HCT116 (cell line): ENCODE measurements around the gene PDE9A. TPM values are rescaled to one million over a fixed set of nuclear protein-coding genes. Genes with fewer than 3 reads are reported as not detected.

Experiments used
- ATAC-seq: fragments of 200-7000 bp; cut with Tn5 transposase; 2 replicates; pipeline ENCODE4 v1.9.1; 2020; ENCODE audit warnings: mild to moderate bottlenecking, moderate library complexity
- BruUV-seq: library from RNA; stranded (reverse); fragments of 400-500 nt; replicated peaks from 2 replicates; lab custom pipeline; 2021; lab: Mats Ljungman, UMichigan
- CTCF ChIA-PET: fragments of 300-600 bp; sonication (Branson Sonifier 250); formaldehyde crosslinking; loops from one replicate; lab custom pipeline; 2021; ENCODE audit warnings: antibody characterized with exemption; lab: Charles Lee
- POLR2A ChIA-PET: fragments of 300-600, 350-600 bp; sonication (Branson Sonifier 250); formaldehyde crosslinking; loops from one replicate; lab custom pipeline; 2021; ENCODE audit warnings: antibody characterized with exemption; lab: Charles Lee
- RAD21 ChIA-PET, 2 experiments: fragments of 300-600 bp; sonication (Branson Sonifier 250); formaldehyde crosslinking; loops; one replicate each; lab custom pipeline; 2023; ENCODE audit warnings: low total read pairs in 2 of 2; ENCODE audit not compliant: uncharacterized antibody in 2 of 2, unreplicated experiment in 2 of 2, low non-redundant PET in 1 of 2; lab: Charles Lee
- DNase-seq: peaks from one replicate; pipeline ENCODE4 v3.0.0-alpha.2; 2010; ENCODE audit warnings: low read depth, low spot score
- H2AFZ ChIP-seq: fragments of 200-600 bp; shearing (Covaris generic), sonication (generic); 2 replicates; pipeline ENCODE4 v1.6.1; 2017; ENCODE audit warnings: low read depth, mixed run types, mixed read lengths, antibody characterized with exemption, low read length; ENCODE audit not compliant: poor library complexity, severe bottlenecking
- H3K27ac ChIP-seq: 2 replicates; pipeline ENCODE4 v1.5.1; 2012; ENCODE audit warnings: low read depth, low read length
- H3K27me3 ChIP-seq: fragments of 200-600 bp; sonication (generic); 2 replicates; pipeline ENCODE4 v1.6.1; 2016; ENCODE audit warnings: mixed run types, low read length, mixed read lengths; ENCODE audit not compliant: insufficient read depth
- H3K36me3 ChIP-seq, 2 experiments: fragments of 200-500 bp in 1 of 2; fragments of 200-600 bp in 1 of 2; sonication (Bioruptor generic) in 1 of 2; sonication (generic) in 1 of 2; 2 replicates each; pipeline versions ENCODE4 v1.5.1 to v1.6.1; 2014 to 2016; ENCODE audit warnings: low read length in 2 of 2, inconsistent platforms in 1 of 2, mixed read lengths in 1 of 2, mixed run types in 1 of 2; ENCODE audit not compliant: insufficient read depth in 2 of 2, control insufficient read depth in 1 of 2
- H3K4me1 ChIP-seq, 2 experiments: fragments of 200-600 bp in 1 of 2; sonication (generic) in 1 of 2; 2 replicates each; pipeline versions ENCODE4 v1.5.1 to v1.6.1; 2012 to 2017; ENCODE audit warnings: low read length in 2 of 2, inconsistent platforms in 1 of 2, mild to moderate bottlenecking in 1 of 2, mixed read lengths in 1 of 2, mixed run types in 1 of 2, moderate library complexity in 1 of 2; ENCODE audit not compliant: insufficient read depth in 2 of 2, control insufficient read depth in 1 of 2
- H3K4me2 ChIP-seq: fragments of 200-600 bp; sonication (generic); 2 replicates; pipeline ENCODE4 v1.6.1; 2017; ENCODE audit warnings: mixed run types, low read length, mixed read lengths
- H3K4me3 ChIP-seq, 2 experiments: fragments of 200-600 bp in 1 of 2; sonication (generic) in 1 of 2; replicated peaks in 1 of 2; 2 replicates each; pipeline ENCODE4 v1.5.1; 2011 to 2016; ENCODE audit warnings: low read length in 2 of 2, control low read depth in 1 of 2, low read depth in 1 of 2, mild to moderate bottlenecking in 1 of 2, mixed read lengths in 1 of 2, mixed run types in 1 of 2
- H3K79me2 ChIP-seq: fragments of 200-600 bp; sonication (generic); 2 replicates; pipeline ENCODE4 v1.6.1; 2017; ENCODE audit warnings: mild to moderate bottlenecking, mixed run types, low read length, moderate library complexity, mixed read lengths; ENCODE audit not compliant: insufficient read depth
- H3K9ac ChIP-seq: fragments of 200-600 bp; sonication (generic); 2 replicates; pipeline ENCODE4 v1.6.1; 2016; ENCODE audit warnings: low read length, mixed read lengths
- H3K9me2 ChIP-seq: fragments of 200-600 bp; sonication (generic), shearing (Covaris generic); 2 replicates; pipeline ENCODE4 v1.6.1; 2017; ENCODE audit warnings: mixed run types, mild to moderate bottlenecking, moderate library complexity; ENCODE audit not compliant: insufficient read depth
- H3K9me3 ChIP-seq, 2 experiments: fragments of 200-500 bp in 1 of 2; fragments of 200-600 bp in 1 of 2; sonication (Bioruptor generic) in 1 of 2; sonication (generic) in 1 of 2; 2 replicates each; pipeline ENCODE4 v1.6.1; 2014 to 2017; ENCODE audit warnings: low read length in 2 of 2, mixed read lengths in 2 of 2, inconsistent platforms in 1 of 2, low read depth in 1 of 2, mild to moderate bottlenecking in 1 of 2, mixed run types in 1 of 2, moderate library complexity in 1 of 2; ENCODE audit not compliant: control insufficient read depth in 1 of 2, insufficient read depth in 1 of 2
- H4K20me1 ChIP-seq: fragments of 200-600 bp; sonication (generic), shearing (Covaris generic); 2 replicates; pipeline ENCODE4 v1.6.1; 2017; ENCODE audit warnings: mixed run types, mild to moderate bottlenecking, moderate library complexity; ENCODE audit not compliant: insufficient read depth
- CEBPB ChIP-seq: IDR thresholded peaks from 2 replicates; pipeline ENCODE4 v1.6.1; 2012; ENCODE audit warnings: low read depth
- EGR1 ChIP-seq: IDR thresholded peaks from 2 replicates; pipeline ENCODE4 v1.6.1; 2012; ENCODE audit warnings: low read depth
- EZH2phosphoT487 ChIP-seq: fragments of 200-600 bp; IDR thresholded peaks from 2 replicates; pipeline ENCODE4 v1.6.1; 2018; ENCODE audit warnings: antibody characterized with exemption, borderline replicate concordance
- POLR2A ChIP-seq: IDR thresholded peaks from 2 replicates; pipeline ENCODE4 v1.7.0; 2011; ENCODE audit warnings: borderline replicate concordance; ENCODE audit not compliant: insufficient read depth, insufficient read length; ENCODE audit errors: extremely low read depth
- intact Hi-C: fragments of 100-400 bp; cut with micrococcal nuclease; formaldehyde crosslinking; loops from 2 replicates; pipeline ENCODE4 v1.10.0; 2022
- total RNA-seq: library from RNA; stranded (reverse); gene quantifications from one replicate; pipeline ENCODE4 v1.2.1, GENCODE V29; 2021; ENCODE audit not compliant: unreplicated experiment

The PDE9A gene
- total RNA-seq, 1 experiment from 2014 or later = 31.4 TPM

DNA sequence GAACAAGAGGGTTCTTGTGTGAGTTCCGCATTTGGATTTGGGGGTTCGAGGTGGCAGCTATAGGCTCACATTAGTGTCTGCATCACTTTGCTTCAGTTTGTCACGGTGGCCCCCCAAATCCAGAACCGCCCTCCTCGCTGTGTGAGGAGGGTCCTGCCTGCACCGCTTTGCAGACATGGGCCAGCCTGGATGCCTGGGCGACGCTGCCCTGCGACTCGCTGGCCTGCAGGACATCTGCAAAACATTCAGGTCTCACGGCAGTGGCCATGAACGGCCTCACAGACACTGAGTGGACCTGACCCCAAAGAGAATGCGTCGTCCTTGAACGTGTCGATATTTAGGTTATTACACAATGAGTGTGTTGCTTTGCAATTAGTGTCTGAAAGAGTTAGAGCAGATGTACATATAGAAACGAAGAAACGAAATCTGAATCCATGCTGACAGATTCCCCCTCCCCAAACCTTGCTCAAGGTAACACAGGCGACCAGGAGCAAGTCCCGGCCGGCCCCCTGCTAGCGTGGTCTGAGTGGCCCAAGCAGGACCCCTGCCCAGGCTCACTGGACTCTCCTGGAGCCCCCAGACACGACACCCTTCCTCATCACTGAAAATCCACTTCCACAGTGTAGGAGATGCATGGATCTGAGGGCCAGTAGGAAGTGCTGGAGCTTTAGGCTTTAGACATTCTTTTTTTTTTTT is 20.4 kb downstream of the PDE9A start:
- Histone ChIP-seq H3K4me2 (peak overlapping the region; percentile 59), H4K20me1 (no peaks in the 10 kb centered on the region), H3K36me3 (peaks cover 3 to 5% of the 10 kb centered on the region in 2 experiments; a peak in 2 of 4 replicates), H3K27ac (no peak overlapping the region; the same call in 1 of the 2 replicates), H3K9me2 (no peaks in the 10 kb centered on the region), H3K9me3 (no peaks in the 10 kb centered on the region), H3K4me3 (no peak overlapping the region; a peak in 1 of 4 replicates), H3K4me1 (peaks cover 23 to 27% of the 10 kb centered on the region in 2 experiments), H3K79me2 (0 out of 2 replicates have a peak, but pooled peaks cover 8% of the 10 kb centered on the region), H3K9ac (no peak overlapping the region), H2AFZ (no peak overlapping the region), H3K27me3 (no peaks in the 10 kb centered on the region)
- POLR2A ChIA-PET = no interaction called here
- DNase-seq (no peak), ATAC-seq (no peak)
- CTCF ChIA-PET = no interaction called here
- TF ChIP-seq EZH2phosphoT487 (no peak), EGR1 (no peak)
- RAD21 ChIA-PET = no interaction called here
- intact Hi-C loops = no loop called here
- no TSS peak for BruUV-seq

DNA sequence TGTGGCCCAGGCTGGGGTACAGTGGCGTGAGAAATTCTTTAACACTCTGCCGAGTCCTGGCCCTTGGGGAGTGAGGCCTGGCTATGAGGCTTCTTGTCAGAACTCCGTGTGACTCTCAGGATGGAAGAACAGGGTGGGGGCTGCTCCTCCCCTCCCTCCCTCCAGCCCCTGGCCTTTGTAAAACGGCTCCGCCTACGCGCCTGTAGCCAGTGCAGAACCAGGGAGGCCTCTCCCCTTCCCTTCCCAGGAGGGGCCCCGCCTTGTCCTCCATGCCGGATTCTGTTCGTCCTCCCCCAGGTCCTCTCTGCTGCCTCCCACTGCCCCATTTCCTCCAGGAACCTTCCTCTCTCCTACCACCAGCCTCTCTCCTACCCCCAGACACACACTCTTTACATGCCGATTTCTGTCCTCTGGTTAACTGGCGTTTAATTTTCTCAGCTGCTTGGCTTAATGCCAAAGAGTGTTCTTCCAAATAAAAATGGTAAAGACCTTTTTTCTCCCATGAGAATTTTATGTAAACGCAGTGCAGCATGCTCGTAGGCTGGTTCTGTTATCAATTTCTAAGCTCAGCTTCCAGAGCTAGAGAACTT is 21.0 kb downstream of the PDE9A start:
- POLR2A ChIA-PET = no interaction called here
- BruUV-seq = no TSS peak
- no peak for TF ChIP-seq EGR1
- TF ChIP-seq CEBPB = no peak
- no peak for TF ChIP-seq POLR2A
- TF ChIP-seq, all 23 proteins: peak for 0

More for the DNA sequence above, 21.0 kb downstream of the PDE9A start:
- Histone ChIP-seq H4K20me1 (no peaks in the 10 kb centered on the region), H3K9ac (no peak overlapping the region), H3K4me3 (no peak overlapping the region), H3K9me3 (no peaks in the 10 kb centered on the region), H3K36me3 (peaks cover 3 to 5% of the 10 kb centered on the region in 2 experiments; a peak in 2 of 4 replicates), H3K4me2 (no peak overlapping the region), H3K27ac (no peak overlapping the region), H2AFZ (no peak overlapping the region), H3K79me2 (0 out of 2 replicates have a peak, but pooled peaks cover 8% of the 10 kb centered on the region), H3K4me1 (peaks cover 23 to 27% of the 10 kb centered on the region in 2 experiments), H3K9me2 (no peaks in the 10 kb centered on the region), H3K27me3 (no peaks in the 10 kb centered on the region)
- ATAC-seq (no peak), DNase-seq (no peak)
- ChIA-PET RAD21 (no interaction called here), CTCF (no interaction called here)
- intact Hi-C loops = no loop called here
